PFSK-1 (cell line): ENCODE data around the gene BTC. TPM values are rescaled to one million over a fixed set of nuclear protein-coding genes. Genes with fewer than 3 reads are reported as not detected.

ENCODE experiments used
- FOXP2 ChIP-seq: optimal IDR thresholded peaks from 2 replicates; pipeline ENCODE3; 2011; ENCODE audit warnings: borderline replicate concordance, control low read depth, inconsistent platforms; ENCODE audit not compliant: insufficient read depth; ENCODE audit errors: extremely low read length, extremely low read depth
- POLR2AphosphoS5 ChIP-seq: IDR thresholded peaks from 2 replicates; pipeline ENCODE4 v1.6.1; 2012; ENCODE audit warnings: low read depth, mild to moderate bottlenecking, control low read depth, low read length, moderate library complexity
- REST ChIP-seq, 2 experiments: IDR thresholded peaks; 2 replicates each; pipeline versions ENCODE4 v1.6.1 to v1.8.0; 2011 to 2012; ENCODE audit warnings: low read depth in 2 of 2, low read length in 2 of 2, control low read depth in 1 of 2, inconsistent platforms in 1 of 2, mild to moderate bottlenecking in 1 of 2, moderate library complexity in 1 of 2; ENCODE audit not compliant: insufficient read depth in 1 of 2
- SIN3A ChIP-seq: IDR thresholded peaks from 2 replicates; pipeline ENCODE4 v1.6.1; 2012; ENCODE audit warnings: mild to moderate bottlenecking, low read length, moderate library complexity, borderline replicate concordance; ENCODE audit not compliant: insufficient read depth
- TAF1 ChIP-seq: IDR thresholded peaks from 2 replicates; pipeline ENCODE4 v1.6.1; 2012; ENCODE audit warnings: low read length, control low read depth, borderline replicate concordance; ENCODE audit not compliant: insufficient read depth
- polyA plus RNA-seq: library from polyadenylated mRNA; unstranded; fragments of >200 nt; gene quantifications from one replicate; pipeline ENCODE4 v1.2.1, GENCODE V29; 2012; ENCODE audit warnings: low read depth, missing spikeins; ENCODE audit not compliant: insufficient read length

BTC gene
- not detected for polyA plus RNA-seq

- TF ChIP-seq FOXP2 (no peak), POLR2AphosphoS5 (no peak), TAF1 (no peak), REST (IDR thresholded peaks at IDR 0.05; ENCODE audit: insufficient read depth in 1 of 2, low read depth in 2 of 2, low read length in 2 of 2) (no peak), SIN3A (no peak)
Measured at GRCh38 chr4:74794382-74795010, at the start of gene BTC. Gene BTC (minus strand): TSS chr4:74794523. CDS start chr4:74794325, 198 bp downstream.

- TF ChIP-seq TAF1: no peak
- no peak for TF ChIP-seq REST (IDR thresholded peaks at IDR 0.05; ENCODE audit: insufficient read depth in 1 of 2, low read depth in 2 of 2, low read length in 2 of 2)
- no peak for TF ChIP-seq FOXP2
- no peak for TF ChIP-seq SIN3A
- TF ChIP-seq POLR2AphosphoS5: no peak
Measured at GRCh38 chr4:74840936-74841509, 46.7 kb upstream of the BTC start.

- TF ChIP-seq POLR2AphosphoS5 (no peak), SIN3A (no peak), FOXP2 (no peak), REST (IDR thresholded peaks at IDR 0.05; ENCODE audit: insufficient read depth in 1 of 2, low read depth in 2 of 2, low read length in 2 of 2) (no peak), TAF1 (no peak)
Measured at GRCh38 chr4:74838746-74839370, 44.5 kb upstream of the BTC start.

GRCh38 chr4:74830928-74831327 is 36.6 kb upstream of the BTC start:
- TF ChIP-seq SIN3A (no peak), REST (IDR thresholded peaks at IDR 0.05; ENCODE audit: insufficient read depth in 1 of 2, low read depth in 2 of 2, low read length in 2 of 2) (no peak), POLR2AphosphoS5 (no peak)
